ENCODE measurements around the gene ZNF423. TPM values are rescaled to one million over a fixed set of nuclear protein-coding genes. Genes with fewer than 3 reads are reported as not detected.

ZNF423 gene
- total RNA-seq, 2 experiments from 2014 or later, result not detected

GRCh38 chr16:49604602-49605001 is 251.3 kb downstream of the ZNF423 start:
- Mint-ChIP-seq H3K36me3 (ENCODE audit: low read depth) (no peaks in the 10 kb centered on the region), H3K9me3 (no peaks in the 10 kb centered on the region), H3K27ac (no peak overlapping the region), H3K4me3 (no peak overlapping the region), H3K27me3 (peaks cover 4% of the 10 kb centered on the region), H3K4me1 (ENCODE audit: low read depth) (no peaks in the 10 kb centered on the region)
- no peak for TF ChIP-seq CTCF (IDR thresholded peaks at IDR 0.05)
- ChIA-PET POLR2A (no interaction called here), CTCF (no interaction called here)
- DNase-seq (no peak), ATAC-seq (no peak)
- intact Hi-C loops (cut with micrococcal nuclease), result no loop called here

GRCh38 chr16:49603956-49604355 is 252.0 kb downstream of the ZNF423 start:
- ATAC-seq, result no peak

GRCh38 chr16:49602976-49603310 is 253.0 kb downstream of the ZNF423 start:
- intact Hi-C loops (cut with micrococcal nuclease), result no loop called here
- no peak overlapping the region for H3K4me3 Mint-ChIP-seq
- no peak for TF ChIP-seq CTCF (IDR thresholded peaks at IDR 0.05)

More at GRCh38 chr16:49603956-49604355, 252.0 kb downstream of the ZNF423 start:
- H3K4me3 Mint-ChIP-seq, result no peak overlapping the region
- DNase-seq, result no peak
- intact Hi-C loops (cut with micrococcal nuclease), result no loop called here
- H3K27ac Mint-ChIP-seq, result no peak overlapping the region
- H3K36me3 Mint-ChIP-seq (ENCODE audit: low read depth), result no peaks in the 10 kb centered on the region
- TF ChIP-seq CTCF (IDR thresholded peaks at IDR 0.05), result no peak
- peaks cover 3% of the 10 kb centered on the region for H3K27me3 Mint-ChIP-seq
- POLR2A ChIA-PET, result no interaction called here
- H3K9me3 Mint-ChIP-seq, result no peaks in the 10 kb centered on the region
- CTCF ChIA-PET, result no interaction called here
- H3K4me1 Mint-ChIP-seq (ENCODE audit: low read depth), result no peaks in the 10 kb centered on the region

GRCh38 chr16:49602201-49602975 is 253.5 kb downstream of the ZNF423 start:
- intact Hi-C loops (cut with micrococcal nuclease), result no loop called here
- H3K27ac Mint-ChIP-seq, result no peak overlapping the region
- no peaks in the 10 kb centered on the region for H3K4me1 Mint-ChIP-seq (ENCODE audit: low read depth)
- POLR2A ChIA-PET, result no interaction called here
- peaks cover 3% of the 10 kb centered on the region for H3K27me3 Mint-ChIP-seq
- no peaks in the 10 kb centered on the region for H3K36me3 Mint-ChIP-seq (ENCODE audit: low read depth)
- H3K4me3 Mint-ChIP-seq, result no peak overlapping the region
- CTCF ChIA-PET, result no interaction called here
- no peak for TF ChIP-seq CTCF (IDR thresholded peaks at IDR 0.05)
- H3K9me3 Mint-ChIP-seq, result no peaks in the 10 kb centered on the region
- DNase-seq (no peak), ATAC-seq (no peak)

More at GRCh38 chr16:49602976-49603310, 253.0 kb downstream of the ZNF423 start:
- H3K27ac Mint-ChIP-seq, result no peak overlapping the region
- peaks cover 3% of the 10 kb centered on the region for H3K27me3 Mint-ChIP-seq
- POLR2A ChIA-PET, result no interaction called here
- no peaks in the 10 kb centered on the region for H3K36me3 Mint-ChIP-seq (ENCODE audit: low read depth)
- ATAC-seq, result no peak
- H3K4me1 Mint-ChIP-seq (ENCODE audit: low read depth), result no peaks in the 10 kb centered on the region
- no peaks in the 10 kb centered on the region for H3K9me3 Mint-ChIP-seq
- no peak for DNase-seq
- CTCF ChIA-PET, result no interaction called here

GRCh38 chr16:49601576-49601975 is 254.3 kb downstream of the ZNF423 start:
- TF ChIP-seq CTCF (IDR thresholded peaks at IDR 0.05), result no peak
- Mint-ChIP-seq H3K27me3 (peaks cover 2% of the 10 kb centered on the region), H3K4me1 (ENCODE audit: low read depth) (no peaks in the 10 kb centered on the region), H3K4me3 (no peak overlapping the region), H3K9me3 (no peaks in the 10 kb centered on the region), H3K27ac (no peak overlapping the region), H3K36me3 (ENCODE audit: low read depth) (no peaks in the 10 kb centered on the region)
- intact Hi-C loops (cut with micrococcal nuclease), result no loop called here
- ATAC-seq (no peak), DNase-seq (no peak)
- ChIA-PET POLR2A (no interaction called here), CTCF (interaction anchor here (0.7 kb wide), 1 partner anchor 9 kb away, joined by 3 read pairs; no protein-coding TSS in a partner anchor)

All from activated CD8-positive, alpha-beta T cell treated with anti-CD3 and anti-CD28 coated beads for 36 hours (primary cell).